ENCODE data around the gene ADAM12.

- TF ChIP-seq, protein P1, sequence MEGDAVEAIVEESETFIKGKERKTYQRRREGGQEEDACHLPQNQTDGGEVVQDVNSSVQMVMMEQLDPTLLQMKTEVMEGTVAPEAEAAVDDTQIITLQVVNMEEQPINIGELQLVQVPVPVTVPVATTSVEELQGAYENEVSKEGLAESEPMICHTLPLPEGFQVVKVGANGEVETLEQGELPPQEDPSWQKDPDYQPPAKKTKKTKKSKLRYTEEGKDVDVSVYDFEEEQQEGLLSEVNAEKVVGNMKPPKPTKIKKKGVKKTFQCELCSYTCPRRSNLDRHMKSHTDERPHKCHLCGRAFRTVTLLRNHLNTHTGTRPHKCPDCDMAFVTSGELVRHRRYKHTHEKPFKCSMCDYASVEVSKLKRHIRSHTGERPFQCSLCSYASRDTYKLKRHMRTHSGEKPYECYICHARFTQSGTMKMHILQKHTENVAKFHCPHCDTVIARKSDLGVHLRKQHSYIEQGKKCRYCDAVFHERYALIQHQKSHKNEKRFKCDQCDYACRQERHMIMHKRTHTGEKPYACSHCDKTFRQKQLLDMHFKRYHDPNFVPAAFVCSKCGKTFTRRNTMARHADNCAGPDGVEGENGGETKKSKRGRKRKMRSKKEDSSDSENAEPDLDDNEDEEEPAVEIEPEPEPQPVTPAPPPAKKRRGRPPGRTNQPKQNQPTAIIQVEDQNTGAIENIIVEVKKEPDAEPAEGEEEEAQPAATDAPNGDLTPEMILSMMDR (IDR thresholded peaks at IDR 0.05) = no peak
- TF ChIP-seq POLR2A (IDR thresholded peaks at IDR 0.05) = no peak
Observed at GRCh38 chr10:126081841-126082466, 306.3 kb downstream of the ADAM12 start.

Data from adrenal gland (tissue), 5 donors.